Esophagus squamous epithelium (tissue), 5 donors: ENCODE measurements around the gene MEGF6. TPM values are rescaled to one million over a fixed set of nuclear protein-coding genes. Genes with fewer than 3 reads are reported as not detected.
A peak's percentile ranks its signal among the peaks of the same experiment; 100 is the strongest.

ENCODE experiments used
- DNase-seq: peaks from one replicate; lab custom pipeline; 2025; lab: John Stamatoyannopoulos, UW
- H3K27ac ChIP-seq, 4 donors: fragments of 200-600 bp; sonication (generic); one replicate each; pipeline ENCODE4 v1.5.1; 2016 to 2019; ENCODE audit warnings: mild to moderate bottlenecking in 1 of 4
- H3K27me3 ChIP-seq, 4 donors: fragments of 200-600 bp; sonication (generic); 1 replicate in 3 of 4; 2 replicates in 1 of 4; pipeline versions ENCODE4 v1.5.1 to v1.6.0; 2017 to 2021; ENCODE audit warnings: antibody characterized with exemption in 1 of 4
- H3K36me3 ChIP-seq, 3 donors: fragments of 200-600 bp; sonication (generic); one replicate each; pipeline ENCODE4 v1.5.1; 2016 to 2019
- H3K4me1 ChIP-seq, 3 donors: fragments of 200-600 bp; sonication (generic); one replicate each; pipeline ENCODE4 v1.5.1; 2017 to 2019
- H3K4me3 ChIP-seq, 4 donors: fragments of 200-600 bp; sonication (generic); 1 replicate in 3 of 4; 2 replicates in 1 of 4; pipeline ENCODE4 v1.5.1; 2016 to 2019; ENCODE audit warnings: mild to moderate bottlenecking in 2 of 4, moderate library complexity in 1 of 4
- H3K9me3 ChIP-seq, 3 donors: fragments of 200-600 bp; sonication (generic); one replicate each; pipeline ENCODE4 v1.5.1; 2016 to 2019
- POLR2A ChIP-seq, 4 donors: fragments of 450-650 bp; IDR thresholded peaks; one replicate each; pipeline ENCODE4 v1.6.1; 2017; ENCODE audit warnings: antibody characterized with exemption in 4 of 4, mild to moderate bottlenecking in 4 of 4, moderate library complexity in 3 of 4
- WGBS, 2 donors: methylation state at CpG; one replicate each; pipeline ENCODE4 v1.1.5; 2018; 5-methylcytosine and 5-hydroxymethylcytosine counted together
- intact Hi-C: fragments of 100-400 bp; cut with DNase I; formaldehyde crosslinking; loops from one replicate; pipeline ENCODE4 v1.15.0; 2022
- total RNA-seq, 4 donors: library from RNA; depleted of rRNA; stranded (reverse); fragments of >200 nt; gene quantifications; one replicate each; pipeline ENCODE4 v1.1.0, GENCODE V29; 2016
- TF ChIP-seq, protein P1 (sequence below), 6 experiments: fragments of 450-650 bp in 4 of 6; fragments of 200-600 bp in 2 of 6; sonication (generic) in 2 of 6; IDR thresholded peaks; one replicate each; pipeline ENCODE4 v1.5.1; 2016 to 2019; ENCODE audit warnings: antibody characterized with exemption in 6 of 6, mild to moderate bottlenecking in 4 of 6, moderate library complexity in 4 of 6
- donor health status: DM: yes; HTN: yes; CAD: no.

The MEGF6 gene
- total RNA-seq, 4 donors from 2014 or later, result 8.8 to 27.1 (median 16.8) TPM

DNA sequence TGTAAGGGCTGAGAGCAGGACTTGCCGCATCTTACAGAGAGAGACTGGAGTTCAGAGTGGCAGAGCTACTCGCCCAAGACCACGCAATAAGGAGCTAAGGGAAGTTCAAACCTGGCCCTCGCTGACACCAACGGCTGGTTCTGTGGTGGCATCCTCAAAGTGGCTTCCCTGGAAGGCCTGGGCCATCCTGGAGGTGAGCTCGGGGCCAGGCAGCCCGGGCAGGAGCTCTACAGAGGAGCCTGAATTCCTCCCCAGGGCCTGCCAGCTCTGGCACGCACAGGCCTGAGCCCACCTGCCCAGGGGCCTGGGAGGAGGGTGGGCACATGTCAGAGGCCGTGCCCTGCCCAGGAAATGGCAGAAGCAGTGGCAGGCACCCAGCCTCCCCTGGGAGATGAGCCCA is 68.6 kb downstream of the MEGF6 start:
- no peak for DNase-seq
- WGBS, 2 donors, result 42 to 66% methylated on average over 5 to 7 of the region's 9 CpGs
- H3K4me1 ChIP-seq, result peaks cover 28 to 73% (median 40%) of the 10 kb centered on the region in 3 donors
- no peaks in the 10 kb centered on the region for H3K36me3 ChIP-seq
- H3K4me3 ChIP-seq, result no peak overlapping the region
- no peaks in the 10 kb centered on the region for H3K9me3 ChIP-seq
- peaks cover 0 to 39% (median 0%) of the 10 kb centered on the region in 4 donors for H3K27me3 ChIP-seq
- no peak for TF ChIP-seq POLR2A (IDR thresholded peaks at IDR 0.05)
- TF ChIP-seq, protein P1, sequence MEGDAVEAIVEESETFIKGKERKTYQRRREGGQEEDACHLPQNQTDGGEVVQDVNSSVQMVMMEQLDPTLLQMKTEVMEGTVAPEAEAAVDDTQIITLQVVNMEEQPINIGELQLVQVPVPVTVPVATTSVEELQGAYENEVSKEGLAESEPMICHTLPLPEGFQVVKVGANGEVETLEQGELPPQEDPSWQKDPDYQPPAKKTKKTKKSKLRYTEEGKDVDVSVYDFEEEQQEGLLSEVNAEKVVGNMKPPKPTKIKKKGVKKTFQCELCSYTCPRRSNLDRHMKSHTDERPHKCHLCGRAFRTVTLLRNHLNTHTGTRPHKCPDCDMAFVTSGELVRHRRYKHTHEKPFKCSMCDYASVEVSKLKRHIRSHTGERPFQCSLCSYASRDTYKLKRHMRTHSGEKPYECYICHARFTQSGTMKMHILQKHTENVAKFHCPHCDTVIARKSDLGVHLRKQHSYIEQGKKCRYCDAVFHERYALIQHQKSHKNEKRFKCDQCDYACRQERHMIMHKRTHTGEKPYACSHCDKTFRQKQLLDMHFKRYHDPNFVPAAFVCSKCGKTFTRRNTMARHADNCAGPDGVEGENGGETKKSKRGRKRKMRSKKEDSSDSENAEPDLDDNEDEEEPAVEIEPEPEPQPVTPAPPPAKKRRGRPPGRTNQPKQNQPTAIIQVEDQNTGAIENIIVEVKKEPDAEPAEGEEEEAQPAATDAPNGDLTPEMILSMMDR (IDR thresholded peaks at IDR 0.05), result no peak
- intact Hi-C loops, result no loop called here
- H3K27ac ChIP-seq, result peak overlapping the region; percentile 9 to 75 (median 38)

DNA sequence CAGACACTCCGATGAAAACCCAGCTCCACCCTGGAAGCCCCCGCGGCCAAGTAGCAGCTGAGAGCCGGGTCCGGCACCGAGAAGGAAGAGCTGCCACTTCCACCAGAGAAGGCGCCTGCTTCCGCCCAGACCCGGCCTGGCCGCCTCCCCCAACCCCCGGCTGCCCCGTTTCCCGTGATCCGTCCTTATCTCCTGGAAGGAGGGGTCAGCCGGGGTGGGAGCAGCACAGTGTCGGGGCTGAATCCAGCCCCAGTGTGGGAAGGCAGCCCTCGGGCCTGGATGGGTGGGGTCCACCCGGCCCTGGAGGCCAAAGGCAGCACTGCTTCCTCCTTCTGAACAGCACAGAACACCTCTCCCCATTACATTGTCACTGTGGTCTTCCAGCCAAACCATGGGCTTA is 69.4 kb downstream of the MEGF6 start:
- Histone ChIP-seq H3K27ac (peak overlapping the region in 2 of 4 donors; percentile 13 to 18), H3K27me3 (peaks cover 0 to 32% (median 0%) of the 10 kb centered on the region in 4 donors), H3K36me3 (no peaks in the 10 kb centered on the region), H3K4me1 (peaks cover 21 to 66% (median 33%) of the 10 kb centered on the region in 3 donors), H3K4me3 (no peak overlapping the region), H3K9me3 (no peaks in the 10 kb centered on the region)
- WGBS, 2 donors, result no CpG with 5 or more reads among the region's 18 CpGs
- TF ChIP-seq POLR2A (IDR thresholded peaks at IDR 0.05), result no peak
- TF ChIP-seq, protein P1 (IDR thresholded peaks at IDR 0.05), result no peak
- DNase-seq, result no peak
- intact Hi-C loops, result no loop called here

DNA sequence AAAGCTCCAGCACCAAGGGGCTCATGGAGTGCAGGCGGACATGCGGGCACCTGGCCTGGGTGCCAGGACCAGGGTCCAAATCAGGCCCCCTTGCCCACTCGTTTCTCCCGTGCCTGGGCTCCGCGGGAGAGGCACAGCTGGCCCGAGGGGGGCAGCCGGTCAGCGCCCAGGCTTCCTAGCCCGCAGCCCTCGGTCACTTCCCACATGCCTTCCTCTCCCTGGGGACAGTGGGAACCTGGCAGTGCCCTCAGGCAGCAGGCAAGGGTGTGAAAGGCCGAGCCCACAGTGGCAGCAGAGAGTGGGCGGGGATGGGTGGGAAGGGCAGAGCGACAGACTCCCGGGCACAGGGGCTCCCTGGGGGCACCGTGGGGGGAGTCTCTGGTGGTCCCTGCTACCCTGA is 69.8 kb downstream of the MEGF6 start:
- no peak for DNase-seq
- Histone ChIP-seq H3K27ac (peak overlapping the region in 2 of 4 donors; percentile 13 to 18), H3K4me1 (peaks cover 18 to 61% (median 32%) of the 10 kb centered on the region in 3 donors), H3K27me3 (peaks cover 0 to 32% (median 0%) of the 10 kb centered on the region in 4 donors), H3K36me3 (no peaks in the 10 kb centered on the region), H3K4me3 (no peak overlapping the region), H3K9me3 (no peaks in the 10 kb centered on the region)
- no CpG with 5 or more reads among the region's 16 CpGs for WGBS, 2 donors
- TF ChIP-seq POLR2A (IDR thresholded peaks at IDR 0.05), result no peak
- TF ChIP-seq, protein P1 (IDR thresholded peaks at IDR 0.05), result no peak
- intact Hi-C loops, result no loop called here

DNA sequence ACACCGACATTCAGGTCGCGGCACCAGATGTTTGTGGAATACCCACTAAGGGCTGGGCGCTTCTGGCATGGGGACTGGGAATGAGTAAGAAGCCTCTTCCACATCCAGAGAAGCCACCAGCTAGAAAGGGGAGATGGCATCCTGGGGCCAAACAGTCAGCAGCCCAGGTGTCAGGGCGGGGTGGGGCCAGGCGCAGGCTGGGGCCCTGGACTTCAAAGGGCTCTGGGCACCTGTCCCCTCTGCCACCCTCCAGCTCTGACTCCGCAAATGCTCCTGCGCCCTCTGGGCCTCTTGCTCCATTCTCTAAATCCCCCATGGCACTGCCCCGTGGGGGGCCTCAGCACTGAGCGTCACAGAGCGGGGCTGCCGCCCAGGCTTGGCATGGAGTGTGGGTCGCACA is 70.4 kb downstream of the MEGF6 start:
- H3K27ac ChIP-seq, result peak overlapping the region in 2 of 4 donors; percentile 31 to 84
- WGBS, 2 donors, result 100% methylated on average over 2 of the region's 13 CpGs; no CpG with 5 or more reads in 1 of the 2 donors
- H3K4me1 ChIP-seq, result peaks cover 18 to 55% (median 32%) of the 10 kb centered on the region in 3 donors
- intact Hi-C loops, result no loop called here
- TF ChIP-seq POLR2A (IDR thresholded peaks at IDR 0.05), result no peak
- TF ChIP-seq, protein P1 (IDR thresholded peaks at IDR 0.05), result no peak
- no peaks in the 10 kb centered on the region for H3K9me3 ChIP-seq
- peaks cover 0 to 32% (median 0%) of the 10 kb centered on the region in 4 donors for H3K27me3 ChIP-seq
- H3K36me3 ChIP-seq, result no peaks in the 10 kb centered on the region
- H3K4me3 ChIP-seq, result no peak overlapping the region
- DNase-seq, result no peak

DNA sequence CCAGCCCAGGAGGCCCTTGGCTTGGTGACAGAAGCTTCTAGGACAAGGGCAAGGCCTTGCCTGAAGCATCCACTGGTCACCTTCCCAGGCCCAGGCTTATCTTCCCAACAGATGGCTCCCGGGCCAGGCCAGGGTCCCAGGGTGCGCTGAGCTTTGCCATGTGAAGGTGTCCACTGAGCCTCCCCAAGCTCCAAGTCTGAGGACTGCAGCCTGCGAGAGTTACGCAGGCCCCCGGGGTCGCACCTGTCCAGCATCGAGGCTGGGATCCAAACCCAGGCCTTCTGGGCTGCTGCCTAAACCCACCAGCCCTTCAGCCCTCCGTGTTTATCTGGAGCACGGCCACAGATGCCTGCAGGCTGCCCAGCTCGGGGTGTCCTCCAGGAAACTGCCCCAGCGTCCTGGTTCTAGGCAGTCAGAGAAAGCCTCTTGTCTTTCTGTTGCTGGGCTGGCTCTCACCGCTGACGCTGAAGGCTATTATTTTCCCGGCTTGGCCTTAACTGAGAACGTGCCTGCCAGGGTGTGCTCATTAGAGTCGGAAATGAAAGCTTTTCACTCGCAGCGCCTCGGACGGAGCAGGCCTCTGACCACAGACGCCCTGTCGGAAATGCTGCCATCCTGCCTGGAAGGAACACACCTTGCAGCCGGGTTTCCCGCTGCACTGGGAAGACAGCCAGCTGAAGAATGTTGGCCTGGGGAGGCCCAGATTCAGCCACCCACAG is 71.4 kb downstream of the MEGF6 start:
- Histone ChIP-seq H3K27me3 (peaks cover 0 to 22% (median 0%) of the 10 kb centered on the region in 4 donors), H3K4me3 (no peak overlapping the region), H3K4me1 (peaks cover 18 to 62% (median 33%) of the 10 kb centered on the region in 3 donors), H3K9me3 (no peaks in the 10 kb centered on the region), H3K36me3 (no peaks in the 10 kb centered on the region), H3K27ac (peak overlapping the region; percentile 12 to 84 (median 56))
- intact Hi-C loops, result no loop called here
- 80% methylated on average over 1 of the region's 24 CpGs; no CpG with 5 or more reads in 1 of the 2 donors for WGBS, 2 donors
- TF ChIP-seq POLR2A (IDR thresholded peaks at IDR 0.05), result no peak
- TF ChIP-seq, protein P1 (IDR thresholded peaks at IDR 0.05), result no peak
- no peak for DNase-seq
